Ovary (tissue), 3 donors: ENCODE data around the gene UBXN4.

Experiments
- POLR2A ChIP-seq: fragments of 450-650 bp; IDR thresholded peaks from one replicate; pipeline ENCODE4 v1.6.1; 2017; ENCODE audit warnings: antibody characterized with exemption, mild to moderate bottlenecking, moderate library complexity
- TF ChIP-seq, protein P1 (sequence below), 3 donors: fragments of 450-650 bp in 2 of 3; fragments of 200-600 bp in 1 of 3; IDR thresholded peaks; one replicate each; pipeline versions ENCODE4 v1.5.1 to v1.8.0; 2016 to 2022; ENCODE audit warnings: antibody characterized with exemption in 3 of 3, mild to moderate bottlenecking in 1 of 3
- donor health status: DM: no; HTN: no; CAD: no.

DNA sequence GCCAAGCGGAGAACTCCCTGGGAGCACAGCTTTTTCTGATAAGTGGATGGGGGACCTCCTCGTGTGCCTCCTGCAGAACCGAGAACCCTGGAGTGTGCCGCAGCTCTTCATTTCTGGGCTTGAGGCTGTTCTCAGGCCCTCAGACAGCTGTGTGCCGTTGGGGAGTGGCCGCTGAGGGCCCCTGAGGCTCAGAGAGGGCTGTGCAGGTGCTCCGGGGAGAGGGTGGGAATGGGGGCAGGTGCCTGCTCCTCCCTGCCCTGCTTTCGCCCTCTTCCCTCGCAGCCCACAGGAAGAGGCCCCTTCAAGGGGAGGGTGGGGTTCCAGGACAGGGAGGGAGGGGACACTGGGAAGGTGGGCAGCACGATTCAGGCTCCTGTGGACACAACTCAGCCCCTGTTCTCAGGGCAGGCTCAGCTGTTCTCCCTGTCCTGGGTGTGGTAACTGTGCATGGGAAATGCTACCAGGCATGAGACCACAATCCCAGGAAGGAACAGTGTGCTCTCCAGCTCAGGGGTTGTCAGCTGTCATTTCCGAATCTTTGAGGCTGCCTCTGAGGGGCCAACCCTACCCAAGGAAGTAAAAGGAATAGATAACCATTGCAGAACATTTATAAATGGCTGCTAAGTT is 84.0 kb downstream of the UBXN4 start:
- TF ChIP-seq, protein P1, sequence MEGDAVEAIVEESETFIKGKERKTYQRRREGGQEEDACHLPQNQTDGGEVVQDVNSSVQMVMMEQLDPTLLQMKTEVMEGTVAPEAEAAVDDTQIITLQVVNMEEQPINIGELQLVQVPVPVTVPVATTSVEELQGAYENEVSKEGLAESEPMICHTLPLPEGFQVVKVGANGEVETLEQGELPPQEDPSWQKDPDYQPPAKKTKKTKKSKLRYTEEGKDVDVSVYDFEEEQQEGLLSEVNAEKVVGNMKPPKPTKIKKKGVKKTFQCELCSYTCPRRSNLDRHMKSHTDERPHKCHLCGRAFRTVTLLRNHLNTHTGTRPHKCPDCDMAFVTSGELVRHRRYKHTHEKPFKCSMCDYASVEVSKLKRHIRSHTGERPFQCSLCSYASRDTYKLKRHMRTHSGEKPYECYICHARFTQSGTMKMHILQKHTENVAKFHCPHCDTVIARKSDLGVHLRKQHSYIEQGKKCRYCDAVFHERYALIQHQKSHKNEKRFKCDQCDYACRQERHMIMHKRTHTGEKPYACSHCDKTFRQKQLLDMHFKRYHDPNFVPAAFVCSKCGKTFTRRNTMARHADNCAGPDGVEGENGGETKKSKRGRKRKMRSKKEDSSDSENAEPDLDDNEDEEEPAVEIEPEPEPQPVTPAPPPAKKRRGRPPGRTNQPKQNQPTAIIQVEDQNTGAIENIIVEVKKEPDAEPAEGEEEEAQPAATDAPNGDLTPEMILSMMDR (IDR thresholded peaks at IDR 0.05): no peak
- no peak for TF ChIP-seq POLR2A
